ENCODE data around the gene TMEM221. TPM values are rescaled to one million over a fixed set of nuclear protein-coding genes. Genes with fewer than 3 reads are reported as not detected.
A peak's percentile ranks its signal among the peaks of the same experiment; 100 is the strongest.
"Not testable (repeated sequence)": the region's sequence is repeated elsewhere in the genome, so short reads cannot be mapped to it uniquely, and the experiment has no call there.

Gene TMEM221
- total RNA-seq, 1 donor from 2014 or later: not detected

DNA sequence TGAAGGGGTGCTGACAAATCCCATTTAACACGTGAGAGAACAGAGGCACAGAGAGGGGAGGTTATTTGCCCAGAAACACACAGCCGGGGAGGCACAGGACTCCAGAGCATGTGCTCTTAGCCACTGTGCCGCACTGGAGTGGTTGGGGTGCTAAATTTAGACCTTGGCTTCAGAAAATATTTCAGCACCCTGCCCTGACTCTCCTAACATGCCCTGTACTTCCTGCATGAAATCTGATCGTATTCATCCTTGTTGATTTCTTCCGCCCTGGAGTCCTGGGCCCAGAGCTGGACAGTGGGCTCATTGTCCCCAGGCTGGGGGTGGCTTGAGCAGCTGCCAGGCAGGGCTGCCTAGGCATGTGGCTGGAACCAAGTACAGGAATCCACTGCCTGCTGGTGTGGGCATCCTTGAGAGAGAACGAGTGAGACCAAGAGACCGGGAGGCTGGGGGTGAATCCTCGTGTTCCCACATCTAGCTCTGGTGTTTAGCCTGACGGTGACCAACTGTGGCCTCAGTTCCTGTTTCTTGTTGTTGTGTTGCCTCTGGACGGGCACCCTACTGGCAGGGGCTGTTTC lies 27.2 kb upstream of the TMEM221 start:
- DNase-seq (ENCODE audit: missing footprints) (peak; percentile 79), ATAC-seq (peak; percentile 87)
- intact Hi-C loops (cut with DNase I): no loop called here

DNA sequence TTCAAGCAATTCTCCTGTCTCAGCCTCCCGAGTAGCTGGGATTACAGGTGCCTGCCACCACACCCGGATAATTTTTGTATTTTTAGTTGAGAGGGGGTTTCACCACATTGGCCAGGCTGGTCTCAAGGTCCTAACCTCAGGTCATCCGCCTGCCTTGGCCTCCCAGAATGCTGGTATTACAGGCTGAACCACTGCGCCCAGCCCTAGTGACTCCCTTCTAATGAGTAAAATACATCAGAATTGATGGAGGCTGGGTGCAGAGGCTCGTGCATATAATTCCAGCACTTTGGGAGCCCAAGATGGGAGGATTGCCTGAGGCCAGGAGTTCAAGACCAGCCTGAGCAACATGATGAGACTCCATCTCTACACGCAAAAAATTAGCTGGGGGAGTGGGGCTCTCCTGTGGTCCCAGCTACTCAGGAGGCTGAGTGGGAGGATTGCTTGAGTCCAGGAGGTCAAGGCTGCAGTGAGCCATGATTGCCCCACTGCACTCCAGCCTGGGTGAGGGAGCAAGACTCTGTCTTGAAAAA lies 26.6 kb upstream of the TMEM221 start:
- intact Hi-C loops (cut with DNase I); ATAC-seq; DNase-seq (ENCODE audit: missing footprints): not testable (repeated sequence)

- DNase-seq (ENCODE audit: missing footprints): no peak
- intact Hi-C loops (cut with DNase I): loop anchor here (5.0 kb wide), 1 partner anchor 84 kb away; the partner anchor contains the start of gene COLGALT1
- no peak for ATAC-seq
Measured at GRCh38 chr19:17473041-17473440, 24.6 kb upstream of the TMEM221 start.

DNA sequence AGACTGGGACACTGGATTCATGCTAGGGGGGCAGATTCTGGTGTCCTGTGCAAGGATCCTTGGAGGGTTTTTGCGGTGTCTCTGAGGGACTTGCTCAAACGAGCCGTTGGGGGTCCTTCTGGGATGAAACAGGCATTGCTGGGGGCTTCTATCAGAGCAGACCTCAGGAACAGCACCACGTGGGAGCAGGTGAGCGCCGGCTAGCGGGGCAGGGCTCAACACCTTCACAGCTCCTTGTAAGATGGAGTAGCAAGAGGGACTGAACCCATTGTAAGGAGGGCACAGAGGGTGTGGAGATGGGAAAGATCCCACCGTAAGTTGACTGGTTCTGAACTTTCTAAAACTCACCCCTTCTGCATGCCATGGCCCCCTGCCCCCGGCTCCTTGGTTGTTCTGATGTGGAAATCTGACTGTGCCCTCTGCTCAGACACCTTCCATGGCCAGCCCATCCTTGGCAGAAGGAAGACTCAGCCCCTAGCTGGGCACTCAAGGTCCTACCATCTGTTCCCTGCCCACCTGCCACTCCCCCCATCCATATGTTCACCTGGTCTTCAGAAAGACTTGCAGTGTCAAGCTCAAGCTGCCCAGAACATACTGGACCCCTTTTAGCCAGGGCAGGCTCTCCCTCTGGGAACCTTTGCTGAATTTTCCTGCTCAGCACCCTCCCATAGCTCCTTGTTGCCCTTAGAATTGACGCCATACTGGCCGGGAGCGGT lies 23.1 kb upstream of the TMEM221 start:
- no peak for ATAC-seq
- intact Hi-C loops (cut with DNase I): loop anchor here (5.0 kb wide), 1 partner anchor 86 kb away; the partner anchor contains the start of gene COLGALT1

DNA sequence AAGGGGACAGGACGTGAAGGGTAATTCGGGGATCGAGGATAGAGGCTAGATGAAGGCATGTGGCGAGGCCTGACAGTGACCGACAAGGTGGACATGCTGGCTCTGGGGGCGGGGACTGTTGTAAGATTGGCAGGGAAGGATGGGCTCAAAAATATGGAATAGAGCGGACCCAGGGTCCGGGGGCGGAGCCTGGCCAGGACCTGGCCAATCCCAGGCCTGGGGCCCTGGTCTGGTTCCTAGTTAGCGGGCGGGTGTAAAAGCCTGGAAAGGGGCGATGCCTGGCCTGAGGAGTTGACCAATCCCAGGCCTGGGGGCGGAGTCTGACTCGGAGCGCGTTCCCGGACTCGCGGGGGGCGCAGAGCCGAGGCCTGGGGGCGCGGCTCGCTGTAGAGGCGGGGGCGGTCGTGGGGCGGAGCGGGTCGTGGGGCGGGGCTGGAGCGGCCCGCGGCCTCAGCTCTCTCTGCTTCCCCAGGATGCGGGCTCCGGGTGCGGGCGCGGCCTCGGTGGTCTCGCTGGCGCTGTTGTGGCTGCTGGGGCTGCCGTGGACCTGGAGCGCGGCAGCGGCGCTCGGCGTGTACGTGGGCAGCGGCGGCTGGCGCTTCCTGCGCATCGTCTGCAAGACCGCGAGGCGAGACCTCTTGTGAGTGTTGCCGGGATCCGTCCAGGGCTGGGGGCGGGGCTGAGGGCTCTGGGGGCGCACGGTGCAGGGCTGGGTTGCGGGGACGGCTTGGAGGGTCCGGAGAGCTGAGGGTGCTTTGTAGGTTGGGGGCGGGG lies 21.8 kb upstream of the TMEM221 start, which contains the start of gene SLC27A1:
SLC27A1 (plus strand) TSS at position 457 of the 774 bp plus-strand sequence; CDS start at position 474, 17 bp downstream.
- intact Hi-C loops (cut with DNase I): loop anchor here (5.0 kb wide), 1 partner anchor 87 kb away; the partner anchor contains the start of gene COLGALT1
- peak; percentile 91 for ATAC-seq
- peak; percentile 99 for DNase-seq (ENCODE audit: missing footprints)

More for the DNA sequence above, 23.1 kb upstream of the TMEM221 start:
- no peak for DNase-seq (ENCODE audit: missing footprints)

GRCh38 chr19:17469481-17470067 lies 21.1 kb upstream of the TMEM221 start:
- peak; percentile 84 for ATAC-seq
- peak; percentile 98 for DNase-seq (ENCODE audit: missing footprints)
- intact Hi-C loops (cut with DNase I): loop anchor here (5.0 kb wide), 4 partner anchors 43 to 122 kb away; partner anchors contain the start of genes COLGALT1, MVB12A and PGLS

DNA sequence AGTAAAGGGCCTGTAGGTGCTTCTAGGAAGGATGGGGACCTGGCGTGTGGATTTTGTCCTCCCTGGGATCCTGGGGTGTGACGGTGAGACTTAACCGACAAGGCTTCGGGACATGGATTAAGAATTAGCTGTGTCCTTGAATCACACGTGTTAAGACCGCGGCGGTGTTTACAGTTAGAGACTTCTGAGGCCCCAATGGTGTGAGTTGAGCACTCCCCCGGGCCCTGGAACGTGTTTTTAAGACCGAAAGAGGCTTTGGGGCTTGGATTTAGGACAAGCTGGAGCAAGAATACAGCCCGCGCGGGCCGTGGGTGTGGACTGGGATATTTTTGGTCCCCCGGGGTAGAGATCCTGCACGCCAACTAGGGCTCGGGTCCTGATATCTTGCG lies 20.6 kb upstream of the TMEM221 start:
- DNase-seq (ENCODE audit: missing footprints) (no peak), ATAC-seq (no peak)
- intact Hi-C loops (cut with DNase I): loop anchor here (5.0 kb wide), 3 partner anchors 43 to 122 kb away; partner anchors contain the start of genes MVB12A and PGLS

DNA sequence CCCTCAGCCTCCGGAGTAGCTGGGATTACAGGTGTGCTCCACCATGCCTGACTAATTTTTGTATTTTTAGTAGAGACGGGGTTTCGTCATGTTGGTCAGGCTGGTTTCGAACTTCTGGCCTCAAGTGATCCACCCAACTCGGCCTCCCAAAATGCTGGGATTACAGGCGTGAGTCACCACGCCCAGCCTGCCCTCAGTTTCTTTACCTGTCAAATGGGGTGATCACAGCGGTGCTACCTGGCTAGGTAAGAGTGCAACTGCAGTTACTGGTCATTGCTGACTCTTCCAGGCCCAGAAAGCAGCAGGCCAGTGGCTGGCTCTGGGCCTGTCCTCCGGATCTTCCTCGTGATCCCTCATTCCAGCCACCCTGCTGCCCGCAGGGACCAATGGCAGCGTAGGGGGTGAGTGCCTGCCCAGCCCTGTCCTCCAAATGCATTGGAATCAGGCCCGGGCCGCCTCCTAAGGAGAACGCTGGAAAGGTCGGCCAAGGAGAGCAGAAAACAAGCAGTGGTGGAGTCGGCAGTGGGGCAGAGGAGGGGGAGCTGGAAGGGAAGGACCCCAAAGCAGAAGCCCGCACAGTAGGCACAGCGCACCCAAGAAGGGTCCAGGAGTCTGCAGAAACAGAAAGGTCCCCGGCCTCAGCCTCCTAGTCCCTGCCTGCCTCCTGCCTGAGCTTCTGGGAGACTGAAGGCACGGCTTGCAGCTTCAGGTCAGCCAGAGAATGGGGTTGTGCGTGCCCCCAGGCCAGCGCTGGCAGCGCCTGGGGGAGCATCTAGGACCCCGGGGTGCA lies 20.0 kb upstream of the TMEM221 start:
- intact Hi-C loops (cut with DNase I): loop anchor here (5.0 kb wide), 3 partner anchors 44 to 121 kb away; partner anchors contain the start of genes MVB12A and PGLS
- ATAC-seq (peak; percentile 40), DNase-seq (ENCODE audit: missing footprints) (peak; percentile 89)

- no peak for ATAC-seq
- intact Hi-C loops (cut with DNase I): loop anchor here (2.0 to 5.0 kb wide), 4 partner anchors 45 to 120 kb away; partner anchors contain the start of genes CCDC194, MVB12A and PGLS
- no peak for DNase-seq (ENCODE audit: missing footprints)
Measured at GRCh38 chr19:17467471-17468301, 19.2 kb upstream of the TMEM221 start.

GRCh38 chr19:17466487-17466850 lies 18.0 kb upstream of the TMEM221 start:
- intact Hi-C loops (cut with DNase I): loop anchor here (2.0 to 5.0 kb wide), 4 partner anchors 44 to 119 kb away; partner anchors contain the start of genes CCDC194, MVB12A and PGLS
- ATAC-seq (no peak), DNase-seq (ENCODE audit: missing footprints) (no peak)

DNA sequence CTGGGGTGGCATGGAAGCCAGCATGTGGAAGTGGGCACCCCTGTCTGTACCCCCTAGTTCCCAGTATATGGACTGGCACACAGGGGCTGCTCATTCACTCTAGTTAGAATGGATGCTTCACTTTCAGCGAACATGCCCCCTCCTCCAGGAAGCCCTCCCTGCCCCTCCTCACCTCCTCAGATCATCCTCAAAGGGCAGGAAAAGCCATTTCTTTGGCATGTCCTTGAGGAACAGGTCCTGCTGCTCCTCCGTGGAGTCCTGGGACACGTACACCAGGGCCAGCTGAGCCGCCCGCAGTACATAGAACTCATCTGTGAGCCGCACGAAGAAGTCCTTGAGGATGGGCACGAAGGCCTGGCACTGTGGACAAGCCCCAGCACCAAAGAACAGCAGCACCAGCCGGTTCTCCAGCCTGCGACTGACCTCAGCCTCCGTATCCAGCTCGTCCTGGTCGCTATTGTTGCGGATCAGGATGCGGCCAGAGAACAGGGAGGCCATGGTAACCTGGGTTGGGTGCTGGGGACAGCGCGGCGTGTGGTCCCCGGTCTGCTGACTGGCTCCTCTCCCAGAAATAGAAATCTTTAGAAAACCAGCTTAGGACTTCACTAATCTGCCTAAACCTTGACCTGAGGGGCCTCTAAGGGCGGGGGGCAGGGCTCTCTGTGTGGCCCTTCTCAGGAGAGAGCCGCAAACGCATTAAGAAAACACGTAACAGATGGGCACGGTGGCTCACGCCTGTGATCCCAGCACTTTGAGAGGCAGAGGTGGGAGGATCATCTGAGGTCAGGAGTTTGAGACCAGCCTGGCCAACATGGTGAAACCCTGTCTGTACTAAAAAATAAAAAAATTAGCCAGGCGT lies 12.1 kb upstream of the TMEM221 start, which contains the start of gene NXNL1:
NXNL1 (minus strand) TSS at position 555 of the 859 bp plus-strand sequence; CDS start at position 498, 57 bp downstream.
- intact Hi-C loops (cut with DNase I): no loop called here
- DNase-seq (ENCODE audit: missing footprints) (no peak), ATAC-seq (no peak)

- DNase-seq (ENCODE audit: missing footprints) (no peak), ATAC-seq (no peak)
- intact Hi-C loops (cut with DNase I): loop anchor here (10.0 kb wide), 1 partner anchor 306 kb away; no protein-coding TSS in a partner anchor
Measured at GRCh38 chr19:17458970-17459369, 10.5 kb upstream of the TMEM221 start.

DNA sequence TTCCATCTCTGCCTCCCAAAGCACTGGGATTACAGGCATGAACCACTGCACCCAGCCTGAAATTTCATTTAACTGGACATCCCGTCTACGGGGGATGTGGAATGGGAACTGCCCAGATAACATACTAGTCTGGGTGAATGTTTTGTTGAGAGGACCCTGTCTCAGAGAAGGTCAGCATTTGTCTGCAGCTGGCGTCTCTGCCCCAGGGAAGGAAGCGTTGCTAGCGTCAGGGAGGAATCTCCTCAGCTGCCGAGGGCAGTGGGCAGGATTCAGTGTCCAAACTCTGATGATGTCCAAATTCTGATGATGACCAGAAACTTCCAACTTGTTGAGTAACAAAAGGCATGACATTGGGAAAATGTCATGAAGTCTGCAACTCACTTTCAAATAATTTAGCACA lies 9.1 kb upstream of the TMEM221 start:
- ATAC-seq (no peak), DNase-seq (ENCODE audit: missing footprints) (no peak)
- intact Hi-C loops (cut with DNase I): loop anchor here (10.0 kb wide), 1 partner anchor 307 kb away; no protein-coding TSS in a partner anchor

GRCh38 chr19:17456127-17456526 lies 7.7 kb upstream of the TMEM221 start:
- DNase-seq (ENCODE audit: missing footprints) (no peak), ATAC-seq (no peak)
- intact Hi-C loops (cut with DNase I): loop anchor here (10.0 kb wide), 1 partner anchor 309 kb away; no protein-coding TSS in a partner anchor

GRCh38 chr19:17455308-17456123 lies 7.0 kb upstream of the TMEM221 start:
- intact Hi-C loops (cut with DNase I): loop anchor here (10.0 kb wide), 1 partner anchor 309 kb away; no protein-coding TSS in a partner anchor
- ATAC-seq (no peak), DNase-seq (ENCODE audit: missing footprints) (no peak)
